GM12873 (cell line): ENCODE data around the gene DLGAP3.

ENCODE experiments used
- TF ChIP-seq, protein P1 (sequence below): IDR thresholded peaks from 2 replicates; pipeline ENCODE4 v1.5.1; 2012; ENCODE audit warnings: low read depth, mild to moderate bottlenecking, moderate library complexity, low read length, control low read depth; ENCODE audit not compliant: insufficient read depth; ENCODE audit errors: missing control alignments

The DLGAP3 gene

DNA sequence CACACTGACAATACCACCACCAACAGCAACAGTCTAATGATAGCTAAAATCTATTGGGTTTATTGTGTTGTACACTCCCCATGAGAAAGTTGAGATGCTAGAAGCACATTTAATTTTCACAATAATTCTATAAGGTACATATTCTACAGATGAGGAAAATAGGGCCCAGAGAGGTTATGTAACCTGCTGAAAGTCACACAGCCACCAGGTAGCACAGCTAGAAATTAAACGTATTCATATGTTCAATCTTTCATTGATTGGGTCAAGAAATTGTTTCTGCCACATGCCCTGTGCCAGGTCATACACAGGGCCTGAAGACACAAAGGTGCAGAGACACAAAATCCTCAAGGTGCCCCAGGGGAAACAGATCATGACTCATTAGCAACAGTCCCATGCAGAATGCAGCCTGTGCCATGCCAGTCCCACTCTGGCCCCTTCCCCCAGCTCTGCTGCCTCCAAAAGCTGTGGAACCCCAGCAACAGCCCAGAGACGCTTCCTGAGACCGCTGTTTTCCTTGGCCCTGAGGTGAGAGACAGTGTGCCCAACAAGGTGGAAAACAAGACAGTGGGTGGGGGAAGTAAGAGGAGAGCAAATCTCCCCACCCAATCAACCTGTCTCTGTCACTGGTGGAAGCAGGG, 104.5 kb downstream of the DLGAP3 start:
- TF ChIP-seq, protein P1, sequence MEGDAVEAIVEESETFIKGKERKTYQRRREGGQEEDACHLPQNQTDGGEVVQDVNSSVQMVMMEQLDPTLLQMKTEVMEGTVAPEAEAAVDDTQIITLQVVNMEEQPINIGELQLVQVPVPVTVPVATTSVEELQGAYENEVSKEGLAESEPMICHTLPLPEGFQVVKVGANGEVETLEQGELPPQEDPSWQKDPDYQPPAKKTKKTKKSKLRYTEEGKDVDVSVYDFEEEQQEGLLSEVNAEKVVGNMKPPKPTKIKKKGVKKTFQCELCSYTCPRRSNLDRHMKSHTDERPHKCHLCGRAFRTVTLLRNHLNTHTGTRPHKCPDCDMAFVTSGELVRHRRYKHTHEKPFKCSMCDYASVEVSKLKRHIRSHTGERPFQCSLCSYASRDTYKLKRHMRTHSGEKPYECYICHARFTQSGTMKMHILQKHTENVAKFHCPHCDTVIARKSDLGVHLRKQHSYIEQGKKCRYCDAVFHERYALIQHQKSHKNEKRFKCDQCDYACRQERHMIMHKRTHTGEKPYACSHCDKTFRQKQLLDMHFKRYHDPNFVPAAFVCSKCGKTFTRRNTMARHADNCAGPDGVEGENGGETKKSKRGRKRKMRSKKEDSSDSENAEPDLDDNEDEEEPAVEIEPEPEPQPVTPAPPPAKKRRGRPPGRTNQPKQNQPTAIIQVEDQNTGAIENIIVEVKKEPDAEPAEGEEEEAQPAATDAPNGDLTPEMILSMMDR: no peak

DNA sequence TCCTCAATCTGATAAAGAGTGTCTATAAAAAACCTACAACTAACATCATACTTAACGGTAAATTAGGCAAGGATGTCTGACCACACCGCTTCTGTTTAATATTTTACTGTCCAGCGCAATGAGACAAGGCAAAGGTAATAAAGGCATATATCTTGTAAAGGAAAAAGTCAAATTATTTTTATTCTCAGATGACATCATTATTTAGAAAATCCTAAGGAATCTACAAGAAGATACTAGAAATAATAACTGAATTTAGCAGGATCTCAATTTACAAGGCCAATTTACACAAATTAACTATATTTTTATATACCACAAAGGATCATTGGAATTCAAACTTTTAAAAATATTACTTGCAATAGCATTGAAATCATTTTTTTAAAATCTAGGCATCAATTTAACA, 107.2 kb downstream of the DLGAP3 start:
- TF ChIP-seq, protein P1: no peak

DNA sequence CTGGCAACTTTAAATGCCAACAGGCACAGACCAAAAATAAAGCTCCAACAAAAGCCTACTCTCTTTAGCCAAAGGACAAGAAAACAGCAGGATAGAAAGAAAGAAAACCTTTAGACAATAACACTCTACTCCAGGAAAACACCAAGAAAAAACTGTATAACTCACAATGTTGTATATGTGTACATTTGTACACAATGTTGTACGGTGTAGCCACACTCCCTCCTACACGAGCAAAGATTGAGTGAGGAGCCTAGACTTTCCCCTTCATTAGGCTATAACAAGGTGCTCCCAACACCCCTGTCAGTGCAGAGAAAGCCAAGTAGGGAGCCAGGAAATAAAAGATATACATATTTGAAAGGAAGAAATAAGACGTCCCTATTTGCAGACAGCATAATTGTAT, 112.7 kb downstream of the DLGAP3 start:
- TF ChIP-seq, protein P1: no peak

DNA sequence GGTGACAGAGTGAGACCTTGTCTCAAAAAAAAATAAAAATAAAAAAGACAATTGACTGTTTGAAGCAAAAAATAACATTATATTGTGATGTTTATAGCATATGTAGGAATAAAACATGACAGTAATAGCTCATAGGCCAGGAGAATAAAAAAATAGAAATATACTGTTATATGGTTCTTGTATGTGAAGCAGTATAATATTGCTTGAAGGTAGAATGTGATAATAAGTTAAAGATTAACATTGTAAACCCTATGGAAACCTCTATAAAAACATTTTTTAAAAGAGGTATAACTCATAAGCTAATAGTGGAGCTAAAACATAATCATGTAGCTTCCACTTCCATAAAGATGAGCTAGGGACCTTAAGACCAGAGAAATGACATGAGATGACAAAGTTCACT, 113.1 kb downstream of the DLGAP3 start:
- TF ChIP-seq, protein P1: no peak
